HG03460 (cell line): Measurements from ENCODE around the gene GPR25.

Source experiments
- ATAC-seq: cut with Tn5 transposase; IDR thresholded peaks from one replicate; pipeline ENCODE4 v1.9.1; 2021; ENCODE audit not compliant: unreplicated experiment

Gene GPR25

GRCh38 chr1:200894712-200895442, 22.1 kb downstream of the GPR25 start, which contains the start of gene INAVA:
TSS of gene INAVA (plus strand) at chr1:200894900. CDS start at chr1:200898401, 3,501 bp downstream.
- no peak for ATAC-seq

GRCh38 chr1:200895443-200895789, 22.6 kb downstream of the GPR25 start:
- no peak for ATAC-seq

GRCh38 chr1:200895801-200896530, 23.2 kb downstream of the GPR25 start:
- ATAC-seq, result peak; percentile 58

GRCh38 chr1:200896531-200897196, 23.9 kb downstream of the GPR25 start:
- ATAC-seq, result no peak

GRCh38 chr1:200897259-200897658, 24.5 kb downstream of the GPR25 start:
- no peak for ATAC-seq

- no peak for ATAC-seq
Measured at GRCh38 chr1:200899015-200899386, 26.2 kb downstream of the GPR25 start.

GRCh38 chr1:200899451-200899915, 26.7 kb downstream of the GPR25 start:
- ATAC-seq, result no peak

- no peak for ATAC-seq
Measured at GRCh38 chr1:200899954-200900867, 27.4 kb downstream of the GPR25 start.

- ATAC-seq, result no peak
Measured at GRCh38 chr1:200900877-200901276, 28.1 kb downstream of the GPR25 start.

- ATAC-seq, result no peak
Measured at GRCh38 chr1:200901350-200901749, 28.6 kb downstream of the GPR25 start.

- no peak for ATAC-seq
Measured at GRCh38 chr1:200901796-200902444, 29.1 kb downstream of the GPR25 start.

- no peak for ATAC-seq
Measured at GRCh38 chr1:200903793-200904192, 31.0 kb downstream of the GPR25 start.

GRCh38 chr1:200904772-200905171, 32.0 kb downstream of the GPR25 start:
- no peak for ATAC-seq

- ATAC-seq, result peak; percentile 45
Measured at GRCh38 chr1:200905411-200906052, 32.8 kb downstream of the GPR25 start.

- no peak for ATAC-seq
Measured at GRCh38 chr1:200906491-200906890, 33.7 kb downstream of the GPR25 start.

- peak; percentile 48 for ATAC-seq
Measured at GRCh38 chr1:200907611-200908097, 34.9 kb downstream of the GPR25 start.

GRCh38 chr1:200908191-200908868, 35.5 kb downstream of the GPR25 start:
- no peak for ATAC-seq

GRCh38 chr1:200909071-200909470, 36.3 kb downstream of the GPR25 start:
- ATAC-seq, result peak; percentile 22

GRCh38 chr1:200909757-200910239, 37.0 kb downstream of the GPR25 start:
- peak; percentile 48 for ATAC-seq
